PC-3 (cell line): ENCODE data around the gene PSG11. TPM values are rescaled to one million over a fixed set of nuclear protein-coding genes. Genes with fewer than 3 reads are reported as not detected.
"Not testable (repeated sequence)": the region's sequence is repeated elsewhere in the genome, so short reads cannot be mapped to it uniquely, and the experiment has no call there.

Experiments used
- ATAC-seq: fragments of 200-7000 bp; cut with Tn5 transposase; 2 replicates; pipeline ENCODE4 v1.9.1; 2020; ENCODE audit warnings: mild to moderate bottlenecking, moderate library complexity
- BruUV-seq: library from RNA; stranded (reverse); fragments of 400-500 nt; replicated peaks from 2 replicates; lab custom pipeline; 2021; lab: Mats Ljungman, UMichigan
- CTCF ChIA-PET: fragments of 300-600 bp; sonication (Branson Sonifier 250); formaldehyde crosslinking; loops from one replicate; lab custom pipeline; 2022; ENCODE audit warnings: antibody characterized with exemption; lab: Charles Lee
- POLR2A ChIA-PET: fragments of 300-600 bp; sonication (Branson Sonifier 250); formaldehyde crosslinking; loops from one replicate; lab custom pipeline; 2022; ENCODE audit warnings: antibody characterized with exemption; ENCODE audit not compliant: unreplicated experiment; lab: Charles Lee
- DNase-seq: peaks from one replicate; pipeline ENCODE4 v3.0.0-alpha.2; 2015
- H2AFZ ChIP-seq: fragments of 300-600 bp; sonication (generic); 2 replicates; pipeline ENCODE4 v1.6.0; 2016; ENCODE audit warnings: antibody characterized with exemption, low read length
- H3F3A ChIP-seq: fragments of 300-600 bp; sonication (generic); one replicate; pipeline ENCODE4 v1.6.0; 2017; ENCODE audit warnings: antibody characterized with exemption, low read length, control low read depth, mild to moderate bottlenecking; ENCODE audit not compliant: unreplicated experiment
- H3K27ac ChIP-seq: fragments of 300-600 bp; sonication (generic); 2 replicates; pipeline ENCODE4 v1.5.1; 2016; ENCODE audit warnings: mild to moderate bottlenecking, low read length
- H3K27me3 ChIP-seq: fragments of 300-600 bp; sonication (generic); 2 replicates; pipeline ENCODE4 v1.6.1; 2016; ENCODE audit warnings: low read length, mixed read lengths
- H3K36me3 ChIP-seq: fragments of 300-600 bp; sonication (generic); 2 replicates; pipeline ENCODE4 v1.6.1; 2016; ENCODE audit warnings: low read depth, mixed run types, low read length, mixed read lengths
- H3K4me1 ChIP-seq: fragments of 300-600 bp; sonication (generic); 2 replicates; pipeline ENCODE4 v1.5.1; 2016; ENCODE audit warnings: low read length; ENCODE audit not compliant: insufficient read depth
- H3K4me2 ChIP-seq: fragments of 300-600 bp; sonication (generic); 2 replicates; pipeline ENCODE4 v1.6.0; 2016; ENCODE audit warnings: low read length
- H3K4me3 ChIP-seq: fragments of 300-600 bp; sonication (generic); 2 replicates; pipeline ENCODE4 v1.5.1; 2016; ENCODE audit warnings: mild to moderate bottlenecking, low read length, mixed read lengths
- H3K79me2 ChIP-seq: fragments of 300-600 bp; sonication (generic); 2 replicates; pipeline ENCODE4 v1.6.1; 2017; ENCODE audit warnings: low read length, mixed read lengths
- H3K9ac ChIP-seq: fragments of 300-600 bp; sonication (generic); 2 replicates; pipeline ENCODE4 v1.6.0; 2016; ENCODE audit warnings: mild to moderate bottlenecking, low read length
- H3K9me2 ChIP-seq: fragments of 300-600 bp; sonication (generic); replicated peaks from 2 replicates; pipeline ENCODE4 v1.6.1; 2016; ENCODE audit warnings: mixed run types, low read length, mixed read lengths
- H3K9me3 ChIP-seq: fragments of 300-600 bp; sonication (generic); 2 replicates; pipeline ENCODE4 v1.6.1; 2016; ENCODE audit warnings: low read length, mixed read lengths
- H4K20me1 ChIP-seq: fragments of 300-600 bp; sonication (generic); 2 replicates; pipeline ENCODE4 v1.6.1; 2016; ENCODE audit warnings: low read length, mixed read lengths
- CTCF ChIP-seq: fragments of 300-600 bp; sonication (generic); conservative IDR thresholded peaks from 2 replicates; pipeline ENCODE4 v1.5.1; 2017; ENCODE audit warnings: antibody characterized with exemption, low read depth, mild to moderate bottlenecking, low read length
- intact Hi-C: fragments of 100-400 bp; cut with micrococcal nuclease; formaldehyde crosslinking; loops from 2 replicates; pipeline ENCODE4 v1.9.0; 2023
- total RNA-seq: library from RNA; depleted of rRNA; stranded (reverse); fragments of >200 nt; gene quantifications from 2 replicates; pipeline ENCODE4 v1.2.3, GENCODE V29; 2014

PSG11 gene
- total RNA-seq, 1 experiment from 2014 or later: not detected

GRCh38 chr19:43019588-43019987, 6.7 kb downstream of the PSG11 start:
- H3K4me2 ChIP-seq, ATAC-seq, H3K27me3 ChIP-seq, H3K27ac ChIP-seq, BruUV-seq, H4K20me1 ChIP-seq, H3K9me3 ChIP-seq, H3K4me1 ChIP-seq, H3K36me3 ChIP-seq, CTCF ChIA-PET, H3K9me2 ChIP-seq, H2AFZ ChIP-seq, H3K9ac ChIP-seq, intact Hi-C loops, H3K79me2 ChIP-seq, H3F3A ChIP-seq, POLR2A ChIA-PET, H3K4me3 ChIP-seq: not testable (repeated sequence)
- peak; percentile 42 for TF ChIP-seq CTCF
- peak; percentile 15 for DNase-seq

- ATAC-seq, H3K9me3 ChIP-seq, H3K79me2 ChIP-seq, H3K9ac ChIP-seq, H3K4me3 ChIP-seq, BruUV-seq, intact Hi-C loops, H3K27me3 ChIP-seq, H3F3A ChIP-seq, H4K20me1 ChIP-seq, CTCF ChIA-PET, H2AFZ ChIP-seq, POLR2A ChIA-PET, H3K9me2 ChIP-seq, H3K27ac ChIP-seq, H3K4me2 ChIP-seq, H3K36me3 ChIP-seq, DNase-seq: not testable (repeated sequence)
- H3K4me1 ChIP-seq: peaks cover 18% of the 10 kb centered on the region
Measured at GRCh38 chr19:43005841-43006240, 20.4 kb downstream of the PSG11 start.

- CTCF ChIA-PET, H2AFZ ChIP-seq, H3K36me3 ChIP-seq, H3K4me2 ChIP-seq, H3K27me3 ChIP-seq, H3F3A ChIP-seq, ATAC-seq, H3K9me2 ChIP-seq, H3K9me3 ChIP-seq, H4K20me1 ChIP-seq, BruUV-seq, H3K4me3 ChIP-seq, DNase-seq, H3K79me2 ChIP-seq, H3K27ac ChIP-seq, POLR2A ChIA-PET, H3K9ac ChIP-seq, intact Hi-C loops: not testable (repeated sequence)
- H3K4me1 ChIP-seq: peaks cover 18% of the 10 kb centered on the region
Measured at GRCh38 chr19:43004846-43005245, 21.4 kb downstream of the PSG11 start.

GRCh38 chr19:43003634-43004033, 22.6 kb downstream of the PSG11 start:
- H2AFZ ChIP-seq, H3F3A ChIP-seq, BruUV-seq, H3K9ac ChIP-seq, H3K9me3 ChIP-seq, H3K27me3 ChIP-seq, POLR2A ChIA-PET, ATAC-seq, H3K9me2 ChIP-seq, intact Hi-C loops, H3K4me3 ChIP-seq, H3K4me2 ChIP-seq, H4K20me1 ChIP-seq, H3K36me3 ChIP-seq, H3K79me2 ChIP-seq, CTCF ChIA-PET: not testable (repeated sequence)
- Histone ChIP-seq H3K27ac (peak overlapping the region; percentile 48), H3K4me1 (peaks cover 18% of the 10 kb centered on the region)
- peak; percentile 23 for DNase-seq

- H3K27me3 ChIP-seq, DNase-seq, H3K9me2 ChIP-seq, H3K4me3 ChIP-seq, H4K20me1 ChIP-seq, H3K9ac ChIP-seq, ATAC-seq, H3K36me3 ChIP-seq, CTCF ChIA-PET, H2AFZ ChIP-seq, H3K79me2 ChIP-seq, H3K9me3 ChIP-seq, POLR2A ChIA-PET, intact Hi-C loops, BruUV-seq, H3F3A ChIP-seq, H3K4me2 ChIP-seq: not testable (repeated sequence)
- H3K4me1 ChIP-seq: peaks cover 18% of the 10 kb centered on the region
- H3K27ac ChIP-seq: peak overlapping the region; percentile 48
Measured at GRCh38 chr19:43002948-43003347, 23.3 kb downstream of the PSG11 start.

- H4K20me1 ChIP-seq, BruUV-seq, H3K9ac ChIP-seq, ATAC-seq, POLR2A ChIA-PET, H3K4me1 ChIP-seq, H3K9me3 ChIP-seq, H3K27ac ChIP-seq, H3F3A ChIP-seq, H2AFZ ChIP-seq, H3K4me2 ChIP-seq, H3K36me3 ChIP-seq, H3K79me2 ChIP-seq, DNase-seq, H3K4me3 ChIP-seq, intact Hi-C loops, H3K9me2 ChIP-seq, CTCF ChIA-PET, H3K27me3 ChIP-seq: not testable (repeated sequence)
Measured at GRCh38 chr19:42996161-42996560, 30.1 kb downstream of the PSG11 start.
